Measurements from ENCODE around the gene CENPVL1. TPM values are rescaled to one million over a fixed set of nuclear protein-coding genes. Genes with fewer than 3 reads are reported as not detected.
"Not testable (repeated sequence)": the region's sequence is repeated elsewhere in the genome, so short reads cannot be mapped to it uniquely, and the experiment has no call there.

Gene CENPVL1
- total and polyA plus RNA-seq, 8 donors, result not detected

- 58 to 82% (median 68%) methylated on average over 5 to 6 of the region's 6 CpGs for WGBS, 5 donors
- peaks cover 0 to 9% (median 0%) of the 10 kb centered on the region in 3 donors for H3K27me3 ChIP-seq
Measured at GRCh38 chrX:51694254-51694653, 16.1 kb upstream of the CENPVL1 start.

GRCh38 chrX:51697397-51697796 lies 12.9 kb upstream of the CENPVL1 start:
- no peak for DNase-seq
- Histone ChIP-seq H3K4me3 (no peak overlapping the region), H3K9me3 (no peaks in the 10 kb centered on the region), H3K36me3 (no peaks in the 10 kb centered on the region), H3K4me1 (no peaks in the 10 kb centered on the region), H3K27me3 (peaks cover 0 to 9% (median 0%) of the 10 kb centered on the region in 3 donors), H3K27ac (no peak overlapping the region)
- intact Hi-C loops (cut with DNase I; ENCODE audit: low total_unique reads), result no loop called here
- WGBS, 5 donors, result 75 to 96% (median 87%) methylated on average over 4 to 8 of the region's 8 CpGs
- TF ChIP-seq POLR2A (IDR thresholded peaks at IDR 0.05) (no peak), POLR2AphosphoS5 (IDR thresholded peaks at IDR 0.05) (no peak), CTCF (IDR thresholded peaks at IDR 0.05) (no peak), EP300 (IDR thresholded peaks at IDR 0.05) (no peak)

More at GRCh38 chrX:51694254-51694653, 16.1 kb upstream of the CENPVL1 start:
- TF ChIP-seq POLR2A (IDR thresholded peaks at IDR 0.05) (no peak), POLR2AphosphoS5 (IDR thresholded peaks at IDR 0.05) (no peak), CTCF (IDR thresholded peaks at IDR 0.05) (no peak), EP300 (IDR thresholded peaks at IDR 0.05) (no peak)
- Histone ChIP-seq H3K9me3 (no peaks in the 10 kb centered on the region), H3K4me3 (no peak overlapping the region), H3K36me3 (no peaks in the 10 kb centered on the region), H3K4me1 (no peaks in the 10 kb centered on the region), H3K27ac (no peak overlapping the region)
- intact Hi-C loops (cut with DNase I; ENCODE audit: low total_unique reads), result no loop called here
- no peak for DNase-seq

GRCh38 chrX:51712943-51713647 lies 2.8 kb downstream of the CENPVL1 start:
- H3K4me3 ChIP-seq; H3K27me3 ChIP-seq; H3K9me3 ChIP-seq; intact Hi-C loops (cut with DNase I; ENCODE audit: low total_unique reads); H3K4me1 ChIP-seq; DNase-seq; H3K27ac ChIP-seq; H3K36me3 ChIP-seq: not testable (repeated sequence)
- WGBS, 5 donors, result no CpG with 5 or more reads among the region's 18 CpGs

- no peak for DNase-seq
- no peaks in the 10 kb centered on the region for H3K4me1 ChIP-seq
- intact Hi-C loops (cut with DNase I; ENCODE audit: low total_unique reads), result no loop called here
- H3K36me3 ChIP-seq, result no peaks in the 10 kb centered on the region
- peaks cover 0 to 24% (median 0%) of the 10 kb centered on the region in 3 donors for H3K27me3 ChIP-seq
- no peaks in the 10 kb centered on the region for H3K9me3 ChIP-seq
- H3K4me3 ChIP-seq, result no peak overlapping the region
- H3K27ac ChIP-seq, result no peak overlapping the region
- TF ChIP-seq POLR2AphosphoS5 (IDR thresholded peaks at IDR 0.05) (no peak), CTCF (IDR thresholded peaks at IDR 0.05) (no peak)
Measured at GRCh38 chrX:51728202-51728601, 17.9 kb downstream of the CENPVL1 start.

- no peak for TF ChIP-seq EP300 (IDR thresholded peaks at IDR 0.05)
- TF ChIP-seq POLR2AphosphoS5 (IDR thresholded peaks at IDR 0.05), result no peak
- no peak for TF ChIP-seq POLR2A (IDR thresholded peaks at IDR 0.05)
- no peak for TF ChIP-seq CTCF (IDR thresholded peaks at IDR 0.05)
- H3K27ac ChIP-seq, result no peak overlapping the region
- H3K4me3 ChIP-seq, result no peak overlapping the region
- no peak for DNase-seq
- no peaks in the 10 kb centered on the region for H3K36me3 ChIP-seq
- H3K27me3 ChIP-seq, result peaks cover 0 to 30% (median 0%) of the 10 kb centered on the region in 3 donors
- H3K4me1 ChIP-seq, result no peaks in the 10 kb centered on the region
- 51 to 71% (median 58%) methylated on average over 2 of the region's 2 CpGs for WGBS, 5 donors
- intact Hi-C loops (cut with DNase I; ENCODE audit: low total_unique reads), result no loop called here
- no peaks in the 10 kb centered on the region for H3K9me3 ChIP-seq
Measured at GRCh38 chrX:51737091-51737490, 26.8 kb downstream of the CENPVL1 start.

Measured in stomach (tissue), 9 donors.